ENCODE data around the gene ARFGAP2. TPM values are rescaled to one million over a fixed set of nuclear protein-coding genes. Genes with fewer than 3 reads are reported as not detected.
A peak's percentile ranks its signal among the peaks of the same experiment; 100 is the strongest.

The ARFGAP2 gene
- total RNA-seq, 1 experiment from 2014 or later = 73.5 TPM

- intact Hi-C loops (cut with micrococcal nuclease) = loop anchor here (5.0 kb wide), 1 partner anchor 38 kb away; the partner anchor contains the start of gene ARFGAP2
- H4K20me1 ChIP-seq (ENCODE audit: insufficient read depth) = no peaks in the 10 kb centered on the region
- peaks cover 19 to 52% of the 10 kb centered on the region in 2 experiments for H3K4me1 ChIP-seq (ENCODE audit: control insufficient read depth in 1 of 2, insufficient read depth in 2 of 2, low read length in 2 of 2)
- ChIA-PET RAD21 (ENCODE audit: low non-redundant PET in 1 of 2, low total read pairs in 2 of 2, uncharacterized antibody in 2 of 2, unreplicated experiment in 2 of 2) (interaction anchor here (0.6 kb wide), 2 partner anchors 9 to 10 kb away, joined by 3 read pairs; no protein-coding TSS in a partner anchor), CTCF (interaction anchor here (1.5 to 1.7 kb wide), 4 partner anchors 28 to 36 kb away, joined by 3 to 6 read pairs (median 4); partner anchors contain the start of gene ACP2), POLR2A (interaction anchor here (1.1 to 2.8 kb wide), 7 partner anchors 8 to 80 kb away, joined by 3 to 29 read pairs (median 7); partner anchors contain the start of genes ACP2 and PACSIN3)
- no peak for ATAC-seq
- peak overlapping the region; percentile 90 for H3K9ac ChIP-seq (ENCODE audit: low read length)
- no peaks in the 10 kb centered on the region for H3K9me2 ChIP-seq (ENCODE audit: insufficient read depth)
- TF ChIP-seq EGR1 (IDR thresholded peaks at IDR 0.05; ENCODE audit: low read depth) (no peak), POLR2A (IDR thresholded peaks at IDR 0.05; ENCODE audit: borderline replicate concordance, extremely low read depth, insufficient read depth, insufficient read length) (no peak), SIN3A (IDR thresholded peaks at IDR 0.05; ENCODE audit: low read depth) (no peak), REST (IDR thresholded peaks at IDR 0.05; ENCODE audit: low read depth) (no peak), JUND (IDR thresholded peaks at IDR 0.05) (no peak), MAX (IDR thresholded peaks at IDR 0.05) (0 out of 2 replicates have a peak, but pooled peaks have one; percentile 15)
- H3K9me3 ChIP-seq (ENCODE audit: control insufficient read depth in 1 of 2, insufficient read depth in 1 of 2, low read depth in 1 of 2, low read length in 2 of 2) = no peaks in the 10 kb centered on the region
- peak overlapping the region; percentile 93 for H3K27ac ChIP-seq (ENCODE audit: low read depth, low read length)
- H3K36me3 ChIP-seq (ENCODE audit: control insufficient read depth in 1 of 2, insufficient read depth in 2 of 2, low read length in 2 of 2) = no peaks in the 10 kb centered on the region
- H3K4me2 ChIP-seq (ENCODE audit: low read length) = peak overlapping the region; percentile 94
- H3K27me3 ChIP-seq (ENCODE audit: insufficient read depth, low read length) = no peaks in the 10 kb centered on the region
- TSS peak; percentile 75 for BruUV-seq (replicated peaks)
- no peak for DNase-seq (ENCODE audit: low read depth, low spot score)
- no peak overlapping the region for H2AFZ ChIP-seq (ENCODE audit: low read depth, low read length, poor library complexity, severe bottlenecking)
- H3K4me3 ChIP-seq (replicated peaks in 1 of 2; ENCODE audit: low read depth in 1 of 2, low read length in 2 of 2) = peak overlapping the region; percentile 58 to 73
- H3K79me2 ChIP-seq (ENCODE audit: insufficient read depth, low read length) = peaks cover 39% of the 10 kb centered on the region
Measured at GRCh38 chr11:47215366-47215910, 38.8 kb upstream of the ARFGAP2 start.
